Parathyroid adenoma (tissue), 2 donors: Measurements from ENCODE around the gene OSBPL5.

Experiments used
- H2AFZ ChIP-seq: fragments of 300-600 bp; sonication (generic); one replicate; pipeline ENCODE4 v1.7.0; 2017; ENCODE audit warnings: antibody characterized with exemption, mild to moderate bottlenecking
- H3K27ac ChIP-seq: fragments of 300-600 bp; sonication (generic); one replicate; pipeline ENCODE4 v1.7.0; 2017
- H3K27me3 ChIP-seq: fragments of 300-600 bp; sonication (generic); one replicate; pipeline ENCODE4 v1.7.0; 2017; ENCODE audit warnings: low read length; ENCODE audit not compliant: control insufficient read depth, insufficient read depth
- H3K36me3 ChIP-seq: fragments of 300-600 bp; sonication (generic); one replicate; pipeline ENCODE4 v1.7.0; 2017; ENCODE audit warnings: low read length; ENCODE audit not compliant: control insufficient read depth, insufficient read depth
- H3K4me1 ChIP-seq: fragments of 300-600 bp; sonication (generic); one replicate; pipeline ENCODE4 v1.7.0; 2017; ENCODE audit warnings: control low read depth
- H3K4me2 ChIP-seq: fragments of 300-600 bp; sonication (generic); one replicate; pipeline ENCODE4 v1.7.0; 2017; ENCODE audit warnings: low read length
- H3K4me3 ChIP-seq: fragments of 300-600 bp; sonication (generic); one replicate; pipeline ENCODE4 v1.7.0; 2017; ENCODE audit warnings: low read depth, low read length
- H3K79me2 ChIP-seq: fragments of 300-600 bp; sonication (generic); one replicate; pipeline ENCODE4 v1.7.0; 2017; ENCODE audit warnings: control low read depth
- H3K9ac ChIP-seq: fragments of 300-600 bp; sonication (generic); one replicate; pipeline ENCODE4 v1.7.0; 2017; ENCODE audit warnings: mild to moderate bottlenecking
- H3K9me3 ChIP-seq: fragments of 300-600 bp; sonication (generic); one replicate; pipeline ENCODE4 v1.7.0; 2017; ENCODE audit warnings: low read length; ENCODE audit not compliant: control insufficient read depth
- TF ChIP-seq, protein P1 (sequence below): fragments of 300-600 bp; sonication (generic); IDR thresholded peaks from one replicate; pipeline ENCODE4 v1.7.0; 2017; ENCODE audit warnings: antibody characterized with exemption, mild to moderate bottlenecking
- donor health status: primary hyperparathyroidism.

Gene OSBPL5

DNA sequence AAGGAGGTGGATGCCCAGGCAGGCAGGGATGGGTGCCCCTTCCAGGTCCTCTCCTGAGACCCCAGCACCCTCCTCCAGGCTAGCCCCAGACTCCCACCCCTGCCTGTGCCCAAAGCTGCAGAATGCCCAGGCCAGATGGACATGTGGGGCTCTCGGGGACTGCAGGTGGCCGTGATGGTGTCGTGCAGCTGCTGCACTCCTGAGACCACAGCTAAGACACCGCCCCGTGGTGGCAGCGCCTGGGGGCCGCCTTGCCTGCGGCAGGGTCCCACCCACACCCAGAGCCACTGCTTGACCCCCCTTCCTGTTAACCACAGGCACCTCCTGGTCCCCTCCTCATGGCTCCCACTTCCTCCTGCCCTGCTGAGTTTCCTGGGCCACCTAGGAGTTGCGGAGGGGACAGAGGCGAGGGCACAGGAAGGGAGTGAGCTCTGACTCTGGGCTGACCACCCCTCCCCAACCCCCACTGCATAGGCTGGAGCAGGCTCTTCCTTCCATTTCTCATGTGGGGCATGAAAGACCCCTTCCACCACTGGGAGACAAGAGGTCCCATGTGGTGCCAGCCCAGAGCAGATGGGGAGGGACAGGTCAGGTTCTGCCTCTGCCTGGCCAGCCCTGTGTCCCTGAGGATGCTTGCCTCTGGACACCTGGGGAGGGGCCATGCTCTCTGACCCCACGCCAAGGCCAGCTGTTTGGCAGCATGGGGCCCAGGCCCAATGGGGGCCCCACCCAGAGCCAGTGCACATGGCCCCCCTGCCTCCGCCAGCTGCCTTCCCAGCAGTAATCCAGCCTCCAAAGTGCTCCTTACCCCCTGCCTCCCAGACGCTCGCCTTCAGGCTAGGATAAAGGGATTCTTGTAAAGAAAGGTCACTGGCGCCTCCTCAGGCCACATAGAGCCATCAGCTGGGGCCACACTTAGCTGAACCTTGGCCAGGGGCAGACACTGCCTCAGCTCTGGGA, 29.3 kb downstream of the OSBPL5 start:
- no peaks in the 10 kb centered on the region for H3K36me3 ChIP-seq
- TF ChIP-seq, protein P1, sequence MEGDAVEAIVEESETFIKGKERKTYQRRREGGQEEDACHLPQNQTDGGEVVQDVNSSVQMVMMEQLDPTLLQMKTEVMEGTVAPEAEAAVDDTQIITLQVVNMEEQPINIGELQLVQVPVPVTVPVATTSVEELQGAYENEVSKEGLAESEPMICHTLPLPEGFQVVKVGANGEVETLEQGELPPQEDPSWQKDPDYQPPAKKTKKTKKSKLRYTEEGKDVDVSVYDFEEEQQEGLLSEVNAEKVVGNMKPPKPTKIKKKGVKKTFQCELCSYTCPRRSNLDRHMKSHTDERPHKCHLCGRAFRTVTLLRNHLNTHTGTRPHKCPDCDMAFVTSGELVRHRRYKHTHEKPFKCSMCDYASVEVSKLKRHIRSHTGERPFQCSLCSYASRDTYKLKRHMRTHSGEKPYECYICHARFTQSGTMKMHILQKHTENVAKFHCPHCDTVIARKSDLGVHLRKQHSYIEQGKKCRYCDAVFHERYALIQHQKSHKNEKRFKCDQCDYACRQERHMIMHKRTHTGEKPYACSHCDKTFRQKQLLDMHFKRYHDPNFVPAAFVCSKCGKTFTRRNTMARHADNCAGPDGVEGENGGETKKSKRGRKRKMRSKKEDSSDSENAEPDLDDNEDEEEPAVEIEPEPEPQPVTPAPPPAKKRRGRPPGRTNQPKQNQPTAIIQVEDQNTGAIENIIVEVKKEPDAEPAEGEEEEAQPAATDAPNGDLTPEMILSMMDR, result no peak
- H2AFZ ChIP-seq, result no peak overlapping the region
- H3K9me3 ChIP-seq, result no peaks in the 10 kb centered on the region
- no peak overlapping the region for H3K9ac ChIP-seq
- no peaks in the 10 kb centered on the region for H3K4me1 ChIP-seq
- no peaks in the 10 kb centered on the region for H3K79me2 ChIP-seq
- H3K27me3 ChIP-seq, result no peaks in the 10 kb centered on the region
- H3K27ac ChIP-seq, result no peak overlapping the region
- H3K4me3 ChIP-seq, result no peak overlapping the region
- no peak overlapping the region for H3K4me2 ChIP-seq

DNA sequence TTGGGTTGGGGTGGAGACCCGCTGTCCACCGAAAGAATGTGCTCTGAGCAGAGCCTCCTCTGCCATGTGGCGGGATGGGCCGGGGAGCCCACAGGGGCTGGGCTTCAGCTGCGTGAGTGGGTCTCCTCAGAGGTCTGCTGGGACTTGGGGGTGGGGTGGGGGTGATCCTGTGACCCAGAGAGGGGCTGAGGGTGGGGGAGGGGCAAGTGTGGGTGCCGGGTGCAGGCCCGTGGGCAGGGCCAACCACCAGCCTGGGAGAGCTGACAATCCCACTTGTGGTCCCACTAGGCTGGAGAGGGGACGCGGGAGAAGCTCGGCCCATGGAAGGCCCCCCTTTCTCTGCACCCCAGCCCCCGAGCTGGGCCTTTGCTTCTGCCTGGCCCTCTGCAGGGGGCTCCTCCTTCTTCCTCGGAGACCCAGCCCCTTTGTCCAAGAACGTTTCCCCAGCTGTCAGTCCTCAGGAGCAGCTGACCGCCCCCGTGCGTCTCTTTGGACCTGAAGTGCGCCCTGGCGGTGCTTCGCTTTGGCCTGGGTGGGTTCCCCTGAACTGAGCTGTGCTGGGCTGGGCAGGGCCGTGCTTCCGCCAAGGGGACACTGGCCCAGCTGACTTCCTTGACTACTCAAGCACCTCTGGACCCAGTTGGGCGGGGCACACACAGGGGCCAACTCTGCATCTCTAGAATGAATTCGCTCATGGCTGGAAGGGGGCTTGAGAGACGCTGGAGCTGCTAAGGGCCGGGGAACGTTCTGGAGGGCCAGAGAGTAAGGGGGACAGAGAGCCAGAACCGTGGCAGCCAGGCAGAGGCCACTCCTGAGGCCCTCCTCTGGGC, 30.2 kb downstream of the OSBPL5 start:
- Histone ChIP-seq H2AFZ (no peak overlapping the region), H3K27ac (no peak overlapping the region), H3K9me3 (no peaks in the 10 kb centered on the region), H3K79me2 (no peaks in the 10 kb centered on the region), H3K4me2 (no peak overlapping the region), H3K4me1 (no peaks in the 10 kb centered on the region), H3K36me3 (no peaks in the 10 kb centered on the region), H3K4me3 (no peak overlapping the region), H3K27me3 (no peaks in the 10 kb centered on the region), H3K9ac (no peak overlapping the region)
- TF ChIP-seq, protein P1, result no peak

DNA sequence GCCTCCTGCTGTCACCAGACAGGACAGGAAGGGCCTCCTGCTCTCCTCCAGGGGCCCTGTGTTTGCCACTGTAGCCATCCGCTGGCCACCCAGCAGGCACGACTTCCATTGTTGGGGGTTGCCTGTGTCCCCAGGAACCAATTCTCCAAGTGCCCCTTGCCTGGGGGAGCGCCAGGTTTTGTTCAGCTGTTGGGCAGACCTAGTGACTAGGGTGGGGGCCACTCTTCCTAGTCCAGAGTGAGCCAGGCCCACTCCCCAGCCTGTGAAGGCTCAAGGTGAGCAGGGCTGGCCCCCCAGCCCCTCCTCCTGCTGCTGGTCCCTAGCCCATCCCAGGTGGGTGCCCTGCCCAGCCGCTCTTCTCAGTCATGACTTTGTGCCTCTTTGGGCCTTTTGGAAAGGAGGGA, 30.9 kb downstream of the OSBPL5 start:
- Histone ChIP-seq H3K27me3 (no peaks in the 10 kb centered on the region), H3K27ac (no peak overlapping the region), H3K79me2 (no peaks in the 10 kb centered on the region), H2AFZ (no peak overlapping the region), H3K36me3 (no peaks in the 10 kb centered on the region), H3K9me3 (no peaks in the 10 kb centered on the region), H3K4me1 (no peaks in the 10 kb centered on the region), H3K9ac (no peak overlapping the region), H3K4me2 (no peak overlapping the region), H3K4me3 (no peak overlapping the region)
- TF ChIP-seq, protein P1, result no peak

DNA sequence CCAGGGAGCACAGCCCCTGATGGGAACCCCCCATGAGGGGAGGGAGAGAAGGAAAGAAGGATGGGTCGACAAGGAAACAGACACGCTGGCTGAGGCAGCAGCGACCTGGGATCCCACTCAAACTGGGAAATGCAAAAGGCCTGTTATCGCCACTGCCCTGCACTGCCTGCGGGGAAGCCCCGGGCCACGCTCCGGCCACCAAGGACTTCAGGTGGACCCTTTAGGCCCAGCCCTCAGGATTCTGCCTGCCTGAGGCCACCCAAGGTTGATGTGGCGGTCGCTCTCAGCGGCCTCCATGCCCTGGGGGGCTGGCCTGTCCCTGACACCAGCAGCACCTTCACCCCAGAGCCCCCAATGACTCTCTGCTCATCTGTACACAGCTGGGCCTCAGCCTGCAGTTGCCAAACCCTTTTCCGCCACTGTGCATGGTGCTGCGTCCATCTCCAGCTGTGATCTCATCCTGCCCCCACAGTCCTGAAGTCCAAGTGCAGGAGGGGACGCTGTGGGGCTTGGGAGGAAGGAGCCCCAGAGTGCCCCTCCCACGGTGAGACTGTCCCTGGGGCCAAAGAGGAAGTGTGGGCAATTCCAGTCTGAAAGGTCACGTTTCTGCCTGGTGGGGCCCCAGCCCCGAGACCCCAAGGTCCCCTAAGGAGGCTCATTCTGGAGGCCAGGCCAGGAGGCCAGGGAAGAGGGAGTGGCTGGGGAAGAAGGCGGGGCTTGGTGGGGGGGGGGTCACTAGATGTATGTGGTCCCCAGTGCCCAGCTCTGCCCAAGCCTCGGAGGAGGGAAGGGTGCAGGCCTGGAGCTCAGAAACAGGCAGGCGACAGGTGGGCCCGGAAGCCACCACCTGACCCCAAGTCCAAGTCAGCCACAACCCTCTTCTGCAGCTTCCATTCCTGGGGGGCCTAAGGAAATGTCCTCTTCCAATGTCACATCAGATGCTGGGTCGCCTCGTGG, 31.6 kb downstream of the OSBPL5 start:
- H3K27ac ChIP-seq, result no peak overlapping the region
- H3K27me3 ChIP-seq, result no peaks in the 10 kb centered on the region
- H3K4me1 ChIP-seq, result no peaks in the 10 kb centered on the region
- no peaks in the 10 kb centered on the region for H3K9me3 ChIP-seq
- H3K4me2 ChIP-seq, result no peak overlapping the region
- no peak overlapping the region for H3K9ac ChIP-seq
- TF ChIP-seq, protein P1, result no peak
- no peaks in the 10 kb centered on the region for H3K79me2 ChIP-seq
- no peaks in the 10 kb centered on the region for H3K36me3 ChIP-seq
- no peak overlapping the region for H3K4me3 ChIP-seq
- no peak overlapping the region for H2AFZ ChIP-seq
